SK-N-SH (cell line): ENCODE results near the gene DHRS1.
"Not testable (repeated sequence)": the region's sequence is repeated elsewhere in the genome, so short reads cannot be mapped to it uniquely, and the experiment has no call there.

Experiments
- CTCF ChIP-seq: fragments of 200-600 bp; sonication (generic); IDR thresholded peaks from 2 replicates; pipeline ENCODE4 v1.6.1; 2017; ENCODE audit warnings: antibody characterized with exemption, mild to moderate bottlenecking, moderate library complexity
- EP300 ChIP-seq, 2 experiments: IDR thresholded peaks; 2 replicates each; pipeline versions ENCODE4 v1.4.0 to v1.6.1; 2012; ENCODE audit warnings: borderline replicate concordance in 1 of 2, low read depth in 1 of 2, low read length in 1 of 2
- FOSL2 ChIP-seq: IDR thresholded peaks from 2 replicates; pipeline ENCODE4 v1.4.0; 2012; ENCODE audit warnings: low read depth, mild to moderate bottlenecking, moderate library complexity, borderline replicate concordance
- GABPA ChIP-seq: IDR thresholded peaks from 2 replicates; pipeline ENCODE4 v1.4.0; 2012; ENCODE audit warnings: low read depth, mild to moderate bottlenecking
- MAX ChIP-seq: IDR thresholded peaks from 2 replicates; pipeline ENCODE4 v1.4.0; 2012; ENCODE audit warnings: low read depth
- REST ChIP-seq: IDR thresholded peaks from 2 replicates; pipeline ENCODE4 v1.6.1; 2012; ENCODE audit warnings: mild to moderate bottlenecking, low read depth, low read length, moderate library complexity
- TAF1 ChIP-seq: IDR thresholded peaks from 2 replicates; pipeline ENCODE4 v1.6.1; 2012; ENCODE audit warnings: low read depth, mild to moderate bottlenecking, low read length, moderate library complexity, borderline replicate concordance
- TEAD4 ChIP-seq: IDR thresholded peaks from 2 replicates; pipeline ENCODE4 v1.4.0; 2012; ENCODE audit warnings: mild to moderate bottlenecking, borderline replicate concordance; ENCODE audit not compliant: insufficient read depth
- USF1 ChIP-seq: IDR thresholded peaks from 2 replicates; pipeline ENCODE4 v1.4.0; 2012; ENCODE audit warnings: low read depth, borderline replicate concordance

GRCh38 chr14:24327914-24328313 lies 28.3 kb upstream of the DHRS1 start:
- not testable (repeated sequence) for TF ChIP-seq USF1; GABPA; FOSL2; EP300 (IDR thresholded peaks at IDR 0.05; ENCODE audit: borderline replicate concordance in 1 of 2, low read depth in 1 of 2, low read length in 1 of 2); TEAD4; MAX; REST; TAF1
- peak; percentile 67 for TF ChIP-seq CTCF
